HEK293T (cell line): ENCODE data around the gene CDHR5.

Experiments
- BHLHE40 ChIP-seq: fragments of 450-650 bp; IDR thresholded peaks from 2 replicates; pipeline ENCODE4 v1.6.1; 2016; ENCODE audit warnings: mild to moderate bottlenecking, moderate library complexity, borderline replicate concordance
- CTBP1 ChIP-seq: fragments of 450-650 bp; IDR thresholded peaks from 2 replicates; pipeline ENCODE4 v1.6.1; 2016; ENCODE audit warnings: borderline replicate concordance
- ELF4 ChIP-seq: fragments of 450-650 bp; IDR thresholded peaks from 2 replicates; pipeline ENCODE4 v1.6.1; 2017; ENCODE audit warnings: antibody characterized with exemption
- FOXA1 ChIP-seq: fragments of 450-650 bp; IDR thresholded peaks from 2 replicates; pipeline ENCODE4 v1.6.1; 2016; ENCODE audit warnings: mild to moderate bottlenecking
- FOXK2 ChIP-seq: fragments of 450-650 bp; IDR thresholded peaks from 2 replicates; pipeline ENCODE4 v1.6.1; 2016; ENCODE audit warnings: mild to moderate bottlenecking
- FOXM1 ChIP-seq: fragments of 450-650 bp; IDR thresholded peaks from 2 replicates; pipeline ENCODE4 v1.6.1; 2017; ENCODE audit warnings: mild to moderate bottlenecking, borderline replicate concordance
- HDGF ChIP-seq: fragments of 450-650 bp; IDR thresholded peaks from 2 replicates; pipeline ENCODE4 v1.6.1; 2017; ENCODE audit warnings: antibody characterized with exemption, borderline replicate concordance
- LEF1 ChIP-seq: fragments of 450-650 bp; IDR thresholded peaks from 2 replicates; pipeline ENCODE4 v1.6.1; 2017; ENCODE audit warnings: mild to moderate bottlenecking, borderline replicate concordance
- SUZ12 ChIP-seq: fragments of 450-650 bp; IDR thresholded peaks from 2 replicates; pipeline ENCODE4 v1.6.1; 2016; ENCODE audit warnings: mild to moderate bottlenecking
- TF ChIP-seq, protein P1 (sequence below): fragments of 450-650 bp; IDR thresholded peaks from 2 replicates; pipeline ENCODE4 v1.6.1; 2016

DNA sequence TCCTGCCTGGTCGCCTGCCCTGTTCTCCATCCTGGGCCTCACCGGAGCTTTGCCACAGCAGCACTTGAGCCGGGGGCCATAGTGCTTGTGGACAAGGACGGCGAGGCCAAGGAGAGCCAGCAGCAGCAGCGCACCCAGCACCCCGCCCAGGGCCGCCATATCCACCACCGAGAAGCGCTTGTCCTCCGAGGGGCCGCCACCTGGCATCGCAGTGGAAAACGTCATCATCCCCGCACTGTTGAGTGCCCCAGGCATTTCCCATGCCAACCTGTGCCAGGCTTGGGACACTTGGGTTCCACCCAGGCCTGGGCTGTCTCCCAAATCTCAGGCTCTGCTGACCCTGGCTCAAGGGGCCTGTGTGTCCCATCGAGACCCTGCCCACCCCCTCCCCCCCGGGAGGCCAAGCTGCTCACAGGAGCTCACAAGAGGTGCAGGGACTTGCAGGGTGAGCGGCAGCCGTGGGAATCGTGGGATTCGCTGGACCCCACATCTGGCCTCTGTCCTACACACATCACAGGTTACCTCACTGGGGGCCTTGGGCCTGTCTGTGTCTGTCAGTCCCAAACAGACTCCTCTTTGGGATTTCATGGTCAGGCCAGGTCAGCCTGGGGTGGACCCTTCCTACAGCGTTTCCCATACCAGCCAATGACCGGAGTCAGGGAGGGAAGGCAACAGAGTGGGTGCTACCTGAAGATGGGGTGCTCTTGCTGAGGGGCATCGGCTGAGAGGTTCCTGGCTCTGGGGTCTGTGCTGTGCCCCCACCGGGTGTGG, 6.7 kb downstream of the CDHR5 start:
- no peak for TF ChIP-seq BHLHE40
- TF ChIP-seq FOXM1: no peak
- no peak for TF ChIP-seq HDGF
- no peak for TF ChIP-seq LEF1
- TF ChIP-seq CTBP1: no peak
- TF ChIP-seq FOXK2: no peak
- no peak for TF ChIP-seq FOXA1
- TF ChIP-seq, protein P1, sequence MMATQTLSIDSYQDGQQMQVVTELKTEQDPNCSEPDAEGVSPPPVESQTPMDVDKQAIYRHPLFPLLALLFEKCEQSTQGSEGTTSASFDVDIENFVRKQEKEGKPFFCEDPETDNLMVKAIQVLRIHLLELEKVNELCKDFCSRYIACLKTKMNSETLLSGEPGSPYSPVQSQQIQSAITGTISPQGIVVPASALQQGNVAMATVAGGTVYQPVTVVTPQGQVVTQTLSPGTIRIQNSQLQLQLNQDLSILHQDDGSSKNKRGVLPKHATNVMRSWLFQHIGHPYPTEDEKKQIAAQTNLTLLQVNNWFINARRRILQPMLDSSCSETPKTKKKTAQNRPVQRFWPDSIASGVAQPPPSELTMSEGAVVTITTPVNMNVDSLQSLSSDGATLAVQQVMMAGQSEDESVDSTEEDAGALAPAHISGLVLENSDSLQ: no peak
- TF ChIP-seq ELF4: no peak
- no peak for TF ChIP-seq SUZ12
